Mucosa of descending colon (tissue), 3 donors: ENCODE measurements around the gene WDHD1. TPM values are rescaled to one million over a fixed set of nuclear protein-coding genes. Genes with fewer than 3 reads are reported as not detected.

Experiments used
- ATAC-seq: fragments of 200-7000 bp; cut with Tn5 transposase; one replicate; pipeline ENCODE4 v1.9.1; 2020; ENCODE audit warnings: mild to moderate bottlenecking, moderate library complexity
- DNase-seq, 3 donors: peaks; one replicate each; pipeline ENCODE4 v3.0.0-alpha.2; 2020
- H3K36me3 ChIP-seq: fragments of 200-600 bp; one replicate; pipeline ENCODE4 v1.8.0; 2021; ENCODE audit warnings: low read depth, mild to moderate bottlenecking
- H3K4me1 ChIP-seq: fragments of 200-600 bp; one replicate; pipeline ENCODE4 v1.8.0; 2021; ENCODE audit warnings: low read depth, mild to moderate bottlenecking
- H3K4me3 ChIP-seq: fragments of 200-600 bp; one replicate; pipeline ENCODE4 v1.8.0; 2021; ENCODE audit warnings: mild to moderate bottlenecking
- H3K9me3 ChIP-seq: fragments of 200-600 bp; one replicate; pipeline ENCODE4 v1.8.0; 2021; ENCODE audit warnings: mild to moderate bottlenecking
- CTCF ChIP-seq: fragments of 200-600 bp; IDR thresholded peaks from one replicate; pipeline ENCODE4 v1.8.0; 2022; ENCODE audit warnings: antibody characterized with exemption, mild to moderate bottlenecking
- intact Hi-C, 2 donors: fragments of 100-400 bp; cut with DNase I in 1 of 2; cut with micrococcal nuclease in 1 of 2; formaldehyde crosslinking; loops; one replicate each; pipeline versions ENCODE4 v1.11.0 to v1.11.1; 2022; cut with DNase I, micrococcal nuclease
- total RNA-seq, 3 donors: library from RNA; stranded (reverse); fragmentation: NEBNext Ultra II Directional in 2 of 3; extraction: Animal tissue kit (Norgen Biotek cat#: 25700) in 2 of 3; gene quantifications; one replicate each; pipeline versions ENCODE4 v1.2.1 to v1.2.4, GENCODE V29; 2021 to 2023
- donor health status: DM: no; HTN: no; CAD: no; lungs with moderate emphysema.
- donor health status: DM: no; HTN: no; CAD: no.
- donor health status: DM: no; HTN: yes; CAD: no.

WDHD1 gene
- total RNA-seq, 3 donors from 2014 or later = 2.6 to 6.5 (median 3.4) TPM

- Histone ChIP-seq H3K4me1 (no peaks in the 10 kb centered on the region), H3K4me3 (no peak overlapping the region), H3K36me3 (no peaks in the 10 kb centered on the region), H3K9me3 (no peaks in the 10 kb centered on the region)
- intact Hi-C loops = no loop called here
- no peak for DNase-seq
- TF ChIP-seq CTCF = no peak
- ATAC-seq = no peak
These were observed 93.9 kb downstream of the WDHD1 start for GRCh38 chr14:54933006-54933405.

GRCh38 chr14:54931598-54932340 lies 95.1 kb downstream of the WDHD1 start:
- ATAC-seq (no peak), DNase-seq (no peak)
- Histone ChIP-seq H3K4me1 (no peaks in the 10 kb centered on the region), H3K9me3 (no peaks in the 10 kb centered on the region), H3K36me3 (no peaks in the 10 kb centered on the region), H3K4me3 (no peak overlapping the region)
- intact Hi-C loops = no loop called here
- no peak for TF ChIP-seq CTCF

GRCh38 chr14:54931101-54931500 lies 95.8 kb downstream of the WDHD1 start:
- Histone ChIP-seq H3K9me3 (no peaks in the 10 kb centered on the region), H3K4me1 (no peaks in the 10 kb centered on the region), H3K4me3 (no peak overlapping the region), H3K36me3 (no peaks in the 10 kb centered on the region)
- TF ChIP-seq CTCF = no peak
- DNase-seq = no peak
- no peak for ATAC-seq
- intact Hi-C loops = no loop called here

GRCh38 chr14:54929556-54929955 lies 97.3 kb downstream of the WDHD1 start:
- intact Hi-C loops = no loop called here
- Histone ChIP-seq H3K4me3 (no peak overlapping the region), H3K4me1 (no peaks in the 10 kb centered on the region), H3K36me3 (no peaks in the 10 kb centered on the region), H3K9me3 (no peaks in the 10 kb centered on the region)
- DNase-seq (no peak), ATAC-seq (no peak)
- no peak for TF ChIP-seq CTCF

- ATAC-seq (no peak), DNase-seq (no peak)
- intact Hi-C loops = no loop called here
- TF ChIP-seq CTCF = no peak
- no peaks in the 10 kb centered on the region for H3K4me1 ChIP-seq
- no peak overlapping the region for H3K4me3 ChIP-seq
- no peaks in the 10 kb centered on the region for H3K9me3 ChIP-seq
- no peaks in the 10 kb centered on the region for H3K36me3 ChIP-seq
These were observed 98.7 kb downstream of the WDHD1 start for GRCh38 chr14:54928216-54928615.
